ENCODE data around the gene ERFL. TPM values are rescaled to one million over a fixed set of nuclear protein-coding genes. Genes with fewer than 3 reads are reported as not detected.

ERFL gene
- total RNA-seq, 1 donor from 2014 or later = not detected

- H3K4me3 ChIP-seq = peak overlapping the region; percentile 94
- peak overlapping the region; percentile 92 for H3K27ac ChIP-seq (replicated peaks)
- no peak for TF ChIP-seq CTCF (IDR thresholded peaks at IDR 0.05; ENCODE audit: borderline replicate concordance)
- H3K27me3 ChIP-seq (ENCODE audit: low read depth) = no peaks in the 10 kb centered on the region
- intact Hi-C loops (cut with micrococcal nuclease) = no loop called here
- peaks cover 40% of the 10 kb centered on the region for H3K4me1 ChIP-seq
- no peaks in the 10 kb centered on the region for H3K9me3 ChIP-seq (replicated peaks)
- peak; percentile 85 for DNase-seq
- H3K36me3 ChIP-seq = peaks cover 6% of the 10 kb centered on the region
Observed at GRCh38 chr19:41958367-41959055, 30.3 kb upstream of the ERFL start.

GRCh38 chr19:41957838-41958366, 29.7 kb upstream of the ERFL start:
- Histone ChIP-seq H3K27ac (replicated peaks) (peak overlapping the region; percentile 92), H3K4me1 (peaks cover 40% of the 10 kb centered on the region)
- peak; percentile 48 for DNase-seq

GRCh38 chr19:41957161-41957837, 29.1 kb upstream of the ERFL start:
- TF ChIP-seq CTCF (IDR thresholded peaks at IDR 0.05; ENCODE audit: borderline replicate concordance) = no peak
- no peak for DNase-seq
- H3K4me3 ChIP-seq = peak overlapping the region; percentile 94
- no peaks in the 10 kb centered on the region for H3K9me3 ChIP-seq (replicated peaks)
- no peaks in the 10 kb centered on the region for H3K27me3 ChIP-seq (ENCODE audit: low read depth)
- peak overlapping the region; percentile 92 for H3K27ac ChIP-seq (replicated peaks)
- peaks cover 6% of the 10 kb centered on the region for H3K36me3 ChIP-seq
- intact Hi-C loops (cut with micrococcal nuclease) = no loop called here
- peaks cover 40% of the 10 kb centered on the region for H3K4me1 ChIP-seq

More at GRCh38 chr19:41957838-41958366, 29.7 kb upstream of the ERFL start:
- intact Hi-C loops (cut with micrococcal nuclease) = no loop called here
- H3K4me3 ChIP-seq = peak overlapping the region; percentile 94
- H3K36me3 ChIP-seq = peaks cover 6% of the 10 kb centered on the region
- peak; percentile 84 for TF ChIP-seq CTCF (IDR thresholded peaks at IDR 0.05; ENCODE audit: borderline replicate concordance)
- no peaks in the 10 kb centered on the region for H3K27me3 ChIP-seq (ENCODE audit: low read depth)
- no peaks in the 10 kb centered on the region for H3K9me3 ChIP-seq (replicated peaks)

- TF ChIP-seq CTCF (IDR thresholded peaks at IDR 0.05; ENCODE audit: borderline replicate concordance) = no peak
- Histone ChIP-seq H3K27ac (replicated peaks) (no peak overlapping the region), H3K36me3 (peaks cover 6% of the 10 kb centered on the region), H3K27me3 (ENCODE audit: low read depth) (no peaks in the 10 kb centered on the region), H3K9me3 (replicated peaks) (no peaks in the 10 kb centered on the region), H3K4me3 (no peak overlapping the region), H3K4me1 (peaks cover 40% of the 10 kb centered on the region)
- DNase-seq = no peak
- intact Hi-C loops (cut with micrococcal nuclease) = no loop called here
Observed at GRCh38 chr19:41956621-41957020, 28.4 kb upstream of the ERFL start.

GRCh38 chr19:41955521-41955920, 27.3 kb upstream of the ERFL start:
- Histone ChIP-seq H3K36me3 (peaks cover 6% of the 10 kb centered on the region), H3K4me3 (no peak overlapping the region), H3K27me3 (ENCODE audit: low read depth) (no peaks in the 10 kb centered on the region), H3K4me1 (peaks cover 40% of the 10 kb centered on the region), H3K27ac (replicated peaks) (no peak overlapping the region), H3K9me3 (replicated peaks) (no peaks in the 10 kb centered on the region)
- no peak for TF ChIP-seq CTCF (IDR thresholded peaks at IDR 0.05; ENCODE audit: borderline replicate concordance)
- intact Hi-C loops (cut with micrococcal nuclease) = no loop called here
- no peak for DNase-seq
